HPDE6-E6E7 (cell line): ENCODE results near the gene IL4R.

ENCODE experiments used
- DNase-seq: peaks from one replicate; pipeline ENCODE4 v3.0.0; 2011; ENCODE audit warnings: missing footprints; ENCODE audit errors: extremely low spot score

Gene IL4R

DNA sequence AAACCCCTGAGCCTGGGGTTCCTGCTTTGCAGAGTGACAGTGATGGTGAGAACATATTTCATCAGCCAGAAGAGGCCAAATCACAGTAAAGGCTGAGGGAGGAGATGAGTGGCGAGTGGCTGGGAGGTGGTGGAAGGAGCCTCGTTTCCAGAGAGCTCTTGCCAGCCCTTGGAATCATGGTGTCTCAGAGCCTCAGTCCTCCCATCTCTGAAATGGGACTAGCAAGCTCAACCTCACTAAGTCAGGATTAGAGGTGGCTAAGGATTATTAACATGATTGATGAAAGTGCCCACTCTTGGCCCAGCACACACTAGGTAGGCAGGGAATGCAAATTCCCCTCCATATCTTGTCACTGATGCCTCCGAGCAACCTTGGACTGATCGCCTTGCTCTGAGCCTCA is 43.0 kb downstream of the IL4R start:
- no peak for DNase-seq

DNA sequence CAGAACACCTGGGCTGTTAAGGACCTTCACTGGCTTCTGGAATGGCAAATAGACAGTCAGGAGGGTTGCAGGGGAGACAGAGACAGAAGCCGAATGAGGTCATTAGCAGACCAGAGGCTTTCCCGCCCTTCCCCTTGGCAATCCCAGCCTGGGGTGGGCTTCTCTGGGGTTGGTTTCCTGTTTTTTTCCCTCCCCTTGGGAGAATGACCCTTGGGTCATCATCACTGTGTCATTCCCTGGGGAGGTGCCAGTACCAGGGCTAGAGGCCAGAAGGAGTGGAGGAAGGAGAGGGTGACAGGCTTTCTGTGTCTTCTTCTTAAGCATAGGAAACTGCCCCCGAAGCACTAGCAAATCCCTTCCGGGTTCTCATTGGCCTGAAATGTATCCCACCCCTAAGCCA is 45.3 kb downstream of the IL4R start:
- no peak for DNase-seq

DNA sequence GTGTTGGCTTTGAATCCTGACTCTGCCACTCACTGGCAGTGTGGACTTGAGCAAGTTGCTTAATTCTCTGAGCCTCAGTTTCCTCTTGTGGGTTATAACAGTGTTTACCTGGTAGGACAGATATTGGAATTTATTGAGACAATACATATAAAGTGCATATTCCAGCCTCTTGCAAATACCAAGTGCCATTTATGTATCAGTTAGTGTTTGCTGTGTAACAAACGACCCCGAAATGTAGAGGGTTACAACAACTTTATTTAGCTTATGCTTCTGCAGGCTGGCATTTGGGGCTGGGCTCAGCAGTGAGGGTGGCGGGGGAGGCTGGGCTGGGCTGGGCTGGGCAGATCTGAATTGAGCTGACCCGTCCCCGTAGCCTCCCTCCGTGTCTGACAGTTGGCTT is 45.8 kb downstream of the IL4R start:
- DNase-seq: no peak

DNA sequence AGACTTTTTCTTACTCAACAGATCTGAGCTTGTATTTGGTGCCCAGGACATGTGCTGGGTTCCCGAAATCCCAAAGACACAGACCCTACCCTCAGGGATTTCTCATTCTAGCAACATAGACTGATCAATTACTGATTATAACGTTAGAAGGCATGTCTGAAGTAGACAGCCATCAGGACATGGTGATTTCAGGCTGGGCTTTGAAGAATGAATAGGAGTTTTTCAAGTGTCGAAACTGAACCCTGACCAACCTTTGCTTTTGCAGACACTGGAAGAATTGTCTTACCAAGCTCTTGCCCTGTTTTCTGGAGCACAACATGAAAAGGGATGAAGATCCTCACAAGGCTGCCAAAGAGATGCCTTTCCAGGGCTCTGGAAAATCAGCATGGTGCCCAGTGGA is 48.2 kb downstream of the IL4R start:
- no peak for DNase-seq

DNA sequence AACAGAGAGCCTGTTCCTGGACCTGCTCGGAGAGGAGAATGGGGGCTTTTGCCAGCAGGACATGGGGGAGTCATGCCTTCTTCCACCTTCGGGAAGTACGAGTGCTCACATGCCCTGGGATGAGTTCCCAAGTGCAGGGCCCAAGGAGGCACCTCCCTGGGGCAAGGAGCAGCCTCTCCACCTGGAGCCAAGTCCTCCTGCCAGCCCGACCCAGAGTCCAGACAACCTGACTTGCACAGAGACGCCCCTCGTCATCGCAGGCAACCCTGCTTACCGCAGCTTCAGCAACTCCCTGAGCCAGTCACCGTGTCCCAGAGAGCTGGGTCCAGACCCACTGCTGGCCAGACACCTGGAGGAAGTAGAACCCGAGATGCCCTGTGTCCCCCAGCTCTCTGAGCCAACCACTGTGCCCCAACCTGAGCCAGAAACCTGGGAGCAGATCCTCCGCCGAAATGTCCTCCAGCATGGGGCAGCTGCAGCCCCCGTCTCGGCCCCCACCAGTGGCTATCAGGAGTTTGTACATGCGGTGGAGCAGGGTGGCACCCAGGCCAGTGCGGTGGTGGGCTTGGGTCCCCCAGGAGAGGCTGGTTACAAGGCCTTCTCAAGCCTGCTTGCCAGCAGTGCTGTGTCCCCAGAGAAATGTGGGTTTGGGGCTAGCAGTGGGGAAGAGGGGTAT is 48.9 kb downstream of the IL4R start:
- no peak for DNase-seq

DNA sequence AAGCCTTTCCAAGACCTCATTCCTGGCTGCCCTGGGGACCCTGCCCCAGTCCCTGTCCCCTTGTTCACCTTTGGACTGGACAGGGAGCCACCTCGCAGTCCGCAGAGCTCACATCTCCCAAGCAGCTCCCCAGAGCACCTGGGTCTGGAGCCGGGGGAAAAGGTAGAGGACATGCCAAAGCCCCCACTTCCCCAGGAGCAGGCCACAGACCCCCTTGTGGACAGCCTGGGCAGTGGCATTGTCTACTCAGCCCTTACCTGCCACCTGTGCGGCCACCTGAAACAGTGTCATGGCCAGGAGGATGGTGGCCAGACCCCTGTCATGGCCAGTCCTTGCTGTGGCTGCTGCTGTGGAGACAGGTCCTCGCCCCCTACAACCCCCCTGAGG is 49.5 kb downstream of the IL4R start:
- DNase-seq: no peak

DNA sequence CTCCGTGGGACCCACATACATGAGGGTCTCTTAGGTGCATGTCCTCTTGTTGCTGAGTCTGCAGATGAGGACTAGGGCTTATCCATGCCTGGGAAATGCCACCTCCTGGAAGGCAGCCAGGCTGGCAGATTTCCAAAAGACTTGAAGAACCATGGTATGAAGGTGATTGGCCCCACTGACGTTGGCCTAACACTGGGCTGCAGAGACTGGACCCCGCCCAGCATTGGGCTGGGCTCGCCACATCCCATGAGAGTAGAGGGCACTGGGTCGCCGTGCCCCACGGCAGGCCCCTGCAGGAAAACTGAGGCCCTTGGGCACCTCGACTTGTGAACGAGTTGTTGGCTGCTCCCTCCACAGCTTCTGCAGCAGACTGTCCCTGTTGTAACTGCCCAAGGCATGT is 50.0 kb downstream of the IL4R start:
- DNase-seq: no peak

DNA sequence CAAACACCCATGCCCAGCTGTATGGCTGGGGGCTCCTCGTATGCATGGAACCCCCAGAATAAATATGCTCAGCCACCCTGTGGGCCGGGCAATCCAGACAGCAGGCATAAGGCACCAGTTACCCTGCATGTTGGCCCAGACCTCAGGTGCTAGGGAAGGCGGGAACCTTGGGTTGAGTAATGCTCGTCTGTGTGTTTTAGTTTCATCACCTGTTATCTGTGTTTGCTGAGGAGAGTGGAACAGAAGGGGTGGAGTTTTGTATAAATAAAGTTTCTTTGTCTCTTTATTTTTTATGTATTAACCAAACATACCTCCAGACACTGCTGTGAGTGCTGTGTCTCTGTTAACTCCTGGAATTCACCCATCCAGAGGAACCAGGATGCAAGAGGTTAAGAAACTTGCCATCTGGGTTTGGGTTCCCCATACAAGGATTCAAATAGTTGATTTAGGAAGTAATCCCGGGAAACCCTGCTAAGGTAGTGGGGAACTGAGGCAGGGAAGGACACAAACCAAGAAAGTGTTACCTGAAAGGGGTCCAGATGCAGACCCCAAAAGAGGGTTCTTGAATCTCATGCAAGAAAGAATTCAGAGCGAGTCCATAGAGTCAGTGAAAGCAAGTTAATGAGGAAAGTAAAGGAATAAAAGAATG is 50.8 kb downstream of the IL4R start:
- DNase-seq: peak; percentile 74

DNA sequence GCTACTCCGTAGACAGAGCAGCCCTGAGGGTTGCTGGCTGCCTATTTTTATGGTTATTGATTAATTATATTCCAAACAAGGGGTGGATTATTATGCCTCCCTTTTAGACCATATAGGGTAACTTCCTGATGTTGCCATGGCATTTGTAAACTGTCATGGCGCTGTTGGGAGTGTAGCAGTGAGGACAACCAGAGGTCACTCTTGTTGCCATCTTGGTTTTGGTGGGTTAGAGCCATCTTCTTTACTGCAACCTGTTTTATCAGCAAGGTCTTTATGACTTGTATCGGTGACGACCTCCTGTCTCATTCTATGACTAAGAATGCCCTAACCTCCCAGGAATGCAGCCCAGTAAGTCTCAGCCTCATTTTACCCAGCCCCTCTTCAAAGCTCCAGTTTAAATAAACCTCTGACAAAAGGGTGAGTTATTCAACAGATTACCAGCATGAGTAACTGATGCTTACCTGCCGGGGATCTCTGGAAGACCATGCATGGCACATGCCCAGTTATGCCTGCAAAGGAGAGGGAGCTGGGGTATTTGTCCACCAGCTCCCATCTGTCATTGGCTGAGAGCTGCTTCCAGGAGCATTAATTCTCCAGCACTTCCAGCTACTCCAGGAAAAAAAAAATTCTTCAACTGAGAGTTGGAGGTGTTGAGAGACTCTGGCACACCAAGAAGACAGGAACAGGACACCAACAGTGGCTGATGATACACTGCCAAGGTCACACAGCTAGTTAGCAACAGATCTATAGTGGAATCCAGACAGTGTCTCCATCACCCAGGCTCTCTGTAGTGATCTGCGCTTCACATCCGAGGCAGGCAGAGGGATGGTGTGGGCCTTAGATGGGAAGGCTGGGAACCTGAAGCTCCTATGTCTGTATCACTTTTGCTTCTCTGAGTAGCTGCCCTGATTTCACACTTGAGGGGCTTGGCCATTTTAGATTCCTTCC is 51.6 kb downstream of the IL4R start:
- peak; percentile 54 for DNase-seq

DNA sequence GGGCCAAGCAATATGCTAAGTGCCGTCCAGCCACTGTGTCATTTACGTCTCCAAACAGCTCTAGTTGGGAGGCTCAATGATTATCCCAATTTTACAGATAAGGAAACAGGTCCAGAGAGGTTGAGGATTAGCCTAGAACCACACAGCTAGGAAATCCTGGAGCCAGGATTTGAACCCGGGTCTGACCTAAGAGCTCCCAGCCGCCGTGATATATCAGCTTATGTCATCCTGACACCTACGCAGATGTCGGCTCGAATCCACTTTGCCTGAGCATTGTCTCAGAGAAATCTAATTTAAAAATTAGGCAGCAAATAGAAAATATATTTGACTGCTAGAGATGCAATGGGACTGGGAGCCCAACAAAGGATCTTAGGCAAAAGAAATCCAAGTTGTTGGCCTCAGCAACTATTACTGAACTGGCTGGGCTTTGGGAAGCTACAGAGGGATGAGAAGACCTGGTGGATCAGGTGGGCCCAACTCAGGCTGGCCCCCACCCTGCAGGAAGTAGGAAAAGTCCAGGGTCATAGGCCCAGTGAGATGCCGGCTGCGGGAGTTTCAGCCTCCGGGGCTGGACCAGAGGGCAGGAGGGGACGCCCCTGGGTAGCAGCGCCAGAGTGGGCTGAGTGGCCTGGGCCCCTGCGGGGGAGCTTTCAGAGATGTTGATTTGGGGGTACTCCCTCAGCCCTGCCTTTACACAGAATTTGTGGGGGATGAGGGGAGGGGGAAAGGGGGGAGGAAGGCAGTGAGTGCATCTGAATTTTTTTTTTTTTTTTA is 53.1 kb downstream of the IL4R start:
- DNase-seq: no peak

DNA sequence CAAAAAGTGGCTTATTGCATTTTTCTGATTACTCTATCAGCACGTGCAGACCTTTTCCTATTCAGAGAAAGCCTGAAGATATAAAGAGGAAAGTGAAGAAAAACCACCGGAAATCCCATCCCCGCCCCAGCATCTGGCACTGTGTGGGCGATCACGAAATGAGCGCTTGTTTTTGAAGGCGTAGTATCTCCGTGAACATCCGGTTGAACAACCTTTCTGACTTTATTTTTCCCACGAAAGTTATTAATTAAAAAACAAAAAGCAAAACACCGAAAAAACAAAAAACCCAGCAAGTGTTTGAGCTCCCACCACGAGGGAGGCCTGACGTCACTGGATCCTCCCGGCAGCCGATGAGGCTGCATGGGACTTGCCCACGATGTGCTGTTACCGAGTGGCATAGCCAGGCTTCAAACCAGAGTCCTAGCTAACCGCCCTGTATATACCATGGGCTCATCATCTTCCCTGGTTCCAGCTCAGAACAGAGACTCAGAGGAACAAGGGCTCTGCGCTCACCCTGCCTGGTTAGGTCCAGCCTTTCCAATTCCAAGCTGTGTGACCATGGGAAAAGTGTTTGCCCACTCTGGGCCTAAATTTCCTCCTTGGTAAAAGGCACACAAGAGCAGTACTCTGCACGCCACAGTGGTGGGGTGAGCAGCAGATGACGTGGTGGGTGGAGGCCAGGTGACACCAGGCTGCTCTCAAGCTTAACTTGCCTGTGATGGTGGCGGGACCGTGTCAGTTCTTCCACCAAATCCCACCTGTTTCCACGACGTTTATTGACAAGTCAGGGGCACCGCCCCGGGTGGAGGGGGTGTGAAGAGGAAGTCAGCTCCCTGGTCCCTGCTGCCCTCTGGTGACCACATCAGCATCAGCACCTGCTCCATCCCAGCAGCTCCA is 53.9 kb downstream of the IL4R start:
- peak; percentile 90 for DNase-seq

DNA sequence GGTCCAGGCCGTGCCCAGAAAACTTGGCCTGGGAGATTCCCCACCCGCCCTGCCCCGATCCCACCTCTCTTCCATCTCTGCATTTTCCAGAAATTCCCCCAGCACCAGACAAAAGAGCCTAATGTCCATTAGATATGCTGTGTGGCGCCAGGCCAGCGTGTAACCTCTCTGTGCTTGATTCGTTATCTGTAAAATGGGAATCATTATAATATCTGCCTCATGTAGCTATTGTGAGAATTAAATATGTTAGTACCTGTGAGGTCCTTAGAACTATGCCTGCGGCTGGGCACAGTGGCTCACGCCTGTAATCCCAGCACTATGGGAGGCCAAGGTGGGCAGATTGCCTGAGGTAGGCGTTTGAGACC is 54.6 kb downstream of the IL4R start:
- no peak for DNase-seq

DNA sequence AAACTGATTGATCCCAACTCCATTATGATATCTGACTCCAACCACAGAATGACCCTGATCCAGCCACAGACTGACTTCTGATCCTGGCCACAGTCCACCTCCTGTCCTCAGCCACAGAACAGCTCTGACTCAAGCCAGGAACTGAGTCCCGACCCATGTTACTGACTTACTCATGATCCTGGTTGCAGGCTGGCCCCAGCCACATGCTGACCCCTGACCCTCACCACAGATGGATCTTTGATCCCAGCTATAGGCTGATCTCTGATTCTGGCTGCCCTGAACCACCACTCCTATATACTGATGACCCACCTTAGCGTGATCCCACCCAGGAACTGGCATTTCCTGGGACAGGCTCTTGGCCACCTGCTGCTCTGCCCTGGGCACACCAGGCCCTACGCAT is 56.0 kb downstream of the IL4R start:
- DNase-seq: no peak

DNA sequence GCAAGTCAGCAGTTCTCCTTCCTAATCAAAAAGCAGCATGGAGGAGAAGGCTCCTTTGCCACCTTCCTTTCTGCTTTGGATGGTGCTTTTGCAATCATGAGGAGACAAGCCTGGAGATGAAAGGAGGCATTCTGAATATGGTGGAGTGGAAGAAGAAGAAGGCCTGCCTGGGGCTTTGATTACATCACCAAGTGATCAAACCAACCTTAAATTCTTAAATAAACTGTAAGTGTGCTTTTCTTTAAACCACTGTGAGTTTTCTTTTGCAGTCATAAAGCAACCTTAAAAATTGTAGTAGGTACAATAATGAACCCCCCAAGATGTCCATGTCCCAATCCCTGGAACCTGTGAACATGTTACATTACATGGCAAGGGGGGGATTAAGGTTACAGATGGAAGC is 56.5 kb downstream of the IL4R start:
- DNase-seq: no peak

DNA sequence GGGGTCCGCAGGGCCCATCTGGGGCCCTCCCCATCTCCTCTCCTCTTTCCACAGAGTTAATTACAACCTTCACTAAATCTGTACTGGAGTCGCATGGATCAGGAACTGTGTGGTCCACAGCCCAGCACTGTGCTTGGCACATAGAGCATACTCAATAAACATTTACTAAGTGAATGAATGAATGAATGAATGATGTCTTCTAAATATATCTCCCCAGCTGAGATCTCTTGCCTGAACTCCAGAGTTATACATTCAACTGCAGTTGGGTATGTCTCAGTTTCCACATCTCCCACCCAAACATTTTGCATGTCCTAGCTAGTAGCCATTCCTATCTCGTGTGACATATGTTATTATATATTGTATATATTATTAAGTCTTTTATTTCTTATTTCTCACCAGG is 59.5 kb downstream of the IL4R start:
- DNase-seq: no peak

DNA sequence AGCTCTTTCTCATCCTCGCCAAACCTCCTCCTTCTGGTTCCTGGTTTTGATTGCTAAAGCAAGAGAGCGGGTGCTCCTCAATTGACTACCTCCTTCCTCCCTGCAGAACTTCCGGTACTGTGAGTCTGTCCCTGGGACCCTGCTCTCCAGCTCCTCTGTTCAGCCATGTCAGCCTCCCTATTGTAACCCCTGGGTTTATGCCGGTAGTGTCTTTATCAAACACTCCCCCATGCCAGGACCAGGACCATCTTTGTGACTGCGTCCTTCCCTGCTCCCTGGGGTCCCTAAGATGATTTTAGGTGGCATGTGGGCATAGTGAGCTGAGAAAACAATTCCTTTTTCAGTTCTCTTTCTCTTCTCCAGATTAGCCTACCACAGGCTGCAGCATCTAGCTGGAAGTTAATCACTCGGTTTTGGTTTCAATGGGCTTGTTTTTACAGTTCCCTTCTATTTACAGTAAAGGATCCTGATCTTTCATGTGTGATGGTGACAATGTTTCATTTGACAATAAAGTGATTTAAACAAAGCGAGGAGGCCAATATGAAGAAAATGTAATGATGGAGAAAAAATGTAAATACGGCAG is 60.5 kb downstream of the IL4R start:
- DNase-seq: no peak

DNA sequence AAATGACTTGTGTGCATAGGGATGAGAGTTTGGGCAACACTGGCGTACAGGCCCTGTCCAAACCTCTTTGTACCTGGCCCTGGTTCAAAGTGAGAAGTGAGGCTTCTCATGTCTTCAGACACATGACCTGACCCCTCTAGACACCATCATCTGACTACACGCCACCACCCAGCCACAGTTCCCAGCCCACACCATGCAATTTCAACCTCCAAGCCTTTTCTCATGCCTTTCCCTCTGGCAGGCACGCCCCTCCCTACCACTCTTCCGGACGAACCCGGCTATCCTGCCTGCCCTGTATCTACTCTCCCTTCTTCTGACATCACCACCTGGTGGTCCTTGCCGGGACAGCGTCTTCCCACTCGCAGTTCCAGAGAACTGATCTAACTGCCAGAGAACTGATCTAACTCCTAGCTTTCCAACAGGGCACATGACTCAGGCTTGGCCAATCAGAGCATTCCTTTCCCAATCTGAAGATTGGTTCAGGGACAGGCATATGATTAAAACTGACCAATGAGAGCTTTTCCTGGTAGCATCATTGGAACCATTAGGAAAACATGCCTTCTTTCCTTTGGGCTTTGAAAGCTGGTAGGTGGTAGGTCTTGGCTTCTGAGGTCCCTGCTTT is 61.1 kb downstream of the IL4R start:
- DNase-seq: peak; percentile 32

DNA sequence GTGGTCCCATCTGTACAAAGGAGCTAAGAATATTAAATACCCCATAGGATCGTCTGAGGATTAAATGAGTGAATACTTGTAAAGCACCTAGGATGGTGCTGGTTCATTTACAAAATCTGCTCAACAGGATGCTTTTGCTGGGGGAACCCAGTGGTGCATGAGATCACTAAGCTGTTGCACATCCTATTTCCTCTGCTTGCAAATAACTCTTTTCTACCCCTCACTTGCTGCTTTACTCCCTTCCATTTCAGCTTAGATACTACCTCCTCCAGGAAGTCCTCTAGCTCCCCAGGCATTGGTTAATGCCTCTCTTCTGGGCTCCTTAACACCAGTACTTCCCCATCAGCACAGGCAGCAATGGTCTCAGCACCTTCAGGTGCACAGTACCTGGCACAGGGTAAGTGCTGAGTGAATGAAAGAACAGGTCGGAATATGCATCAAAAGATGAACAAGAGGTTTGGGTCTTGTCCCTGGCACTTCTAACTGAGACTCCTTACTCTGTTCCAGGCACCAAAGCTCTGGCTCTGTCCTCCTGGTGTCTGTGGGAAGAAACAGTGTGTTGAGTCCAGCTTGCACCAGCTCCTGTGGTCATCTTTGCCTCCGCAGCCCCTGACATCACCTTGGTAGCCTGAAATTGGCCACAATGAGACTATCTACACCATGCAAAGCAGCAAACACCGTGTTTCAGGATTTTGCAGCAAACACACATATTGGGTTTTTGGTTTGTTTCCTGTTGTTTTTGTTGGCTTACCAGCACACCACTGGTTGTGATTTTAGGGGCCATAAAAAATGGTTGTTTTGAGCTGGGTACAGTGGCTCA is 64.1 kb downstream of the IL4R start:
- DNase-seq: no peak

DNA sequence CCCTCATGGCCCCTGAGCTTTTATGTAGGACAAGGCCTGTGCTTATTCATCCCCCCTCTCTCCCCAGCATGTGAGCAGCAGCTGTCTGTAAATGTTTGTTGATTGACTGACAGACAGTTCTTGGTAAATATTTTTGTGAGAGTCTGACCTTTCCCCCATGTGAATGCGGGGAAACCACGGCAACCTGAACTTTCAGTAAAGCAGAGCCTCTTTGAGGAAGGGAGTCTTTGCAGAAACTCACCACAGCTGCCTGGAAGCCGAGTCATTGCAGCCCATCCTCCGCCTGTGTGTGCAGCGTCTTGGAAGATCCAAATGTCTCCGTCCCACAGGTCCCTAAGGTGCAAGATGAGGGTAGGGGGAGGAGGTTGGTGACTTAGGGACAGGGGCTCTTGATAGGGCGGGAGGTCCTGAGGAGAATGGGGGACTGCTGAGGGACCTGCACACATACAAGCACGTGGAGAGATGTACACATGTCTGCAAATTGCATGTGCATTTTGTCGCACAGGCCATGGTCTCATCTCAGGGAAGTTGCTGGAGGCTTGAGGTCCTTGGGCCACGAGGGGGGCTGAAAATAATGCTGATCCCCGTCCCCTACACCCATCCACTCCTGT is 65.2 kb downstream of the IL4R start:
- no peak for DNase-seq
